NT2/D1 (cell line): ENCODE measurements around the gene HOXA9.

Experiments used
- DNase-seq: peaks from one replicate; pipeline ENCODE4 v3.0.0-alpha.2; 2011; ENCODE audit warnings: low read depth, low spot score
- H3K27me3 ChIP-seq: 2 replicates; pipeline ENCODE4 v1.6.0; 2011; ENCODE audit warnings: mild to moderate bottlenecking; ENCODE audit not compliant: insufficient read length, insufficient read depth
- H3K36me3 ChIP-seq: 2 replicates; pipeline ENCODE4 v1.6.1; 2011; ENCODE audit warnings: mild to moderate bottlenecking, low read length, mixed read lengths; ENCODE audit not compliant: insufficient read depth, insufficient read length
- H3K4me1 ChIP-seq: 2 replicates; pipeline ENCODE4 v1.5.1; 2011; ENCODE audit not compliant: insufficient read depth, insufficient read length
- H3K4me3 ChIP-seq: 2 replicates; pipeline ENCODE4 v1.5.1; 2011; ENCODE audit warnings: low read depth; ENCODE audit not compliant: insufficient read length
- H3K9ac ChIP-seq: 2 replicates; pipeline ENCODE4 v1.6.0; 2011; ENCODE audit warnings: low read depth; ENCODE audit not compliant: insufficient read length
- H3K9me3 ChIP-seq: 2 replicates; pipeline ENCODE4 v1.5.1; 2011; ENCODE audit warnings: mild to moderate bottlenecking, low read length; ENCODE audit not compliant: insufficient read depth
- SUZ12 ChIP-seq: IDR thresholded peaks from 2 replicates; pipeline ENCODE4 v1.6.1; 2011; ENCODE audit not compliant: insufficient read length, insufficient read depth; ENCODE audit errors: extremely low read depth
- YY1 ChIP-seq: IDR thresholded peaks from 2 replicates; pipeline ENCODE4 v1.6.1; 2011; ENCODE audit not compliant: insufficient read length, insufficient read depth
- ZNF274 ChIP-seq: IDR thresholded peaks from 2 replicates; pipeline ENCODE4 v1.6.1; 2011; ENCODE audit warnings: mild to moderate bottlenecking, low read depth, low read length

The HOXA9 gene

GRCh38 chr7:27154369-27154768, 11.0 kb downstream of the HOXA9 start:
- peaks cover 3% of the 10 kb centered on the region for H3K4me1 ChIP-seq
- TF ChIP-seq YY1 = no peak
- TF ChIP-seq ZNF274 = no peak
- TF ChIP-seq SUZ12 = no peak
- H3K27me3 ChIP-seq = peaks cover 100% of the 10 kb centered on the region

GRCh38 chr7:27153526-27153925, 11.8 kb downstream of the HOXA9 start:
- Histone ChIP-seq H3K9me3 (peaks cover 10% of the 10 kb centered on the region), H3K4me3 (no peak overlapping the region), H3K4me1 (peaks cover 3% of the 10 kb centered on the region), H3K9ac (no peak overlapping the region), H3K36me3 (no peaks in the 10 kb centered on the region), H3K27me3 (peaks cover 100% of the 10 kb centered on the region)
- TF ChIP-seq SUZ12 (no peak), ZNF274 (no peak)
- no peak for DNase-seq

More at GRCh38 chr7:27154369-27154768, 11.0 kb downstream of the HOXA9 start:
- Histone ChIP-seq H3K36me3 (no peaks in the 10 kb centered on the region), H3K4me3 (no peak overlapping the region), H3K9me3 (peaks cover 10% of the 10 kb centered on the region), H3K9ac (no peak overlapping the region)
- no peak for DNase-seq

- H3K27me3 ChIP-seq = peaks cover 100% of the 10 kb centered on the region
- peaks cover 3% of the 10 kb centered on the region for H3K4me1 ChIP-seq
Measured at GRCh38 chr7:27152816-27153442, 12.4 kb downstream of the HOXA9 start.

GRCh38 chr7:27151931-27152815, 13.2 kb downstream of the HOXA9 start, which contains the start of gene HOXA3:
Gene HOXA3, minus strand, starts transcription at chr7:27152583. Its CDS starts 41,943 bp downstream, at chr7:27110640.
- Histone ChIP-seq H3K9ac (no peak within 1 kb of the TSS), H3K36me3 (no peaks in the 10 kb centered on the region), H3K4me3 (peak within 1 kb of the TSS; percentile 42), H3K4me1 (peaks cover 3% of the 10 kb centered on the region), H3K9me3 (peaks cover 3% of the 10 kb centered on the region), H3K27me3 (peaks cover 100% of the 10 kb centered on the region)
- no peak for DNase-seq
- TF ChIP-seq YY1 (no peak), SUZ12 (no peak), ZNF274 (no peak)

More at GRCh38 chr7:27152816-27153442, 12.4 kb downstream of the HOXA9 start:
- DNase-seq = no peak
- H3K4me3 ChIP-seq = no peak overlapping the region
- H3K9me3 ChIP-seq = peaks cover 10% of the 10 kb centered on the region
- no peaks in the 10 kb centered on the region for H3K36me3 ChIP-seq
- H3K9ac ChIP-seq = no peak overlapping the region
- TF ChIP-seq SUZ12 = no peak
- TF ChIP-seq ZNF274 = no peak
- TF ChIP-seq YY1 = no peak

- Histone ChIP-seq H3K27me3 (peaks cover 100% of the 10 kb centered on the region), H3K4me1 (peaks cover 3% of the 10 kb centered on the region), H3K9me3 (no peaks in the 10 kb centered on the region; the same call in 1 of the 2 replicates), H3K9ac (peak overlapping the region; percentile 12), H3K4me3 (peak overlapping the region; percentile 42), H3K36me3 (no peaks in the 10 kb centered on the region)
- TF ChIP-seq YY1 = no peak
- TF ChIP-seq ZNF274 = no peak
- no peak for TF ChIP-seq SUZ12
- DNase-seq = no peak
Measured at GRCh38 chr7:27151341-27151930, 13.9 kb downstream of the HOXA9 start.

- no peak for DNase-seq
- H3K4me3 ChIP-seq = peak overlapping the region; percentile 42
- H3K9ac ChIP-seq = peak overlapping the region; percentile 12
- peaks cover 100% of the 10 kb centered on the region for H3K27me3 ChIP-seq
- H3K36me3 ChIP-seq = no peaks in the 10 kb centered on the region
- no peaks in the 10 kb centered on the region; the same call in 1 of the 2 replicates for H3K9me3 ChIP-seq
- no peak for TF ChIP-seq YY1
- no peak for TF ChIP-seq ZNF274
- TF ChIP-seq SUZ12 = no peak
- peaks cover 3% of the 10 kb centered on the region for H3K4me1 ChIP-seq
Measured at GRCh38 chr7:27150568-27151340, 14.6 kb downstream of the HOXA9 start.
